Measurements from ENCODE around the gene SPACA7. TPM values are rescaled to one million over a fixed set of nuclear protein-coding genes. Genes with fewer than 3 reads are reported as not detected.

SPACA7 gene
- total and polyA plus RNA-seq, 10 of the 15 experiments (the other 5 are each of a cell fraction or from before 2014, with no cell fraction given) = not detected

- SMC1A ChIA-PET (ENCODE audit: uncharacterized antibody, unreplicated experiment) = no interaction called here
- no peak overlapping the region for H3K9ac ChIP-seq (ENCODE audit: control insufficient read depth, insufficient read depth, low read length)
- no peaks in the 10 kb centered on the region for H3K79me2 ChIP-seq (ENCODE audit: control insufficient read depth, insufficient read depth, low read length)
- POLR2A ChIA-PET = no interaction called here
- H3K4me3 ChIP-seq = no peak overlapping the region
- no peak overlapping the region for H3K4me2 ChIP-seq (ENCODE audit: control insufficient read depth, insufficient read depth)
- H3K27ac ChIP-seq (ENCODE audit: control insufficient read depth, insufficient read depth) = no peak overlapping the region
- intact Hi-C loops (cut with micrococcal nuclease; ENCODE audit: unreplicated experiment) = no loop called here
- H3K4me1 ChIP-seq (ENCODE audit: control insufficient read depth, insufficient read depth, low read length) = no peaks in the 10 kb centered on the region
- CTCF ChIA-PET = no interaction called here
- DNase-seq (ENCODE audit: low read depth, low spot score) = no peak
- BruUV-seq (replicated peaks) = no TSS peak
- WGBS (ENCODE audit: insufficient coverage, insufficient replicate concordance, low lambda C conversion rate, missing lambda C conversion rate) = 0% methylated on average over 2 of the region's 2 CpGs
- RAD21 ChIA-PET (ENCODE audit: unreplicated experiment) = no interaction called here
- in situ Hi-C loops (cut with MboI) = loop anchor here (25.0 kb wide), 1 partner anchor 1351 kb away; no protein-coding TSS in a partner anchor
- H2AFZ ChIP-seq (ENCODE audit: control insufficient read depth, low read depth, low read length) = no peak overlapping the region
- ATAC-seq = no peak
- H3K27me3 ChIP-seq (replicated peaks in 1 of 2; ENCODE audit: control insufficient read depth in 2 of 2, insufficient read depth in 2 of 2, low read length in 1 of 2) = no peaks in the 10 kb centered on the region
- no peak for FAIRE-seq
- no peaks in the 10 kb centered on the region for H3K36me3 ChIP-seq (ENCODE audit: control insufficient read depth in 2 of 2, insufficient read depth in 2 of 2, low read length in 1 of 2)
- no peaks in the 10 kb centered on the region for H3K9me3 ChIP-seq (replicated peaks; ENCODE audit: control insufficient read depth, insufficient read depth, low read length)
- TF ChIP-seq, protein P1, sequence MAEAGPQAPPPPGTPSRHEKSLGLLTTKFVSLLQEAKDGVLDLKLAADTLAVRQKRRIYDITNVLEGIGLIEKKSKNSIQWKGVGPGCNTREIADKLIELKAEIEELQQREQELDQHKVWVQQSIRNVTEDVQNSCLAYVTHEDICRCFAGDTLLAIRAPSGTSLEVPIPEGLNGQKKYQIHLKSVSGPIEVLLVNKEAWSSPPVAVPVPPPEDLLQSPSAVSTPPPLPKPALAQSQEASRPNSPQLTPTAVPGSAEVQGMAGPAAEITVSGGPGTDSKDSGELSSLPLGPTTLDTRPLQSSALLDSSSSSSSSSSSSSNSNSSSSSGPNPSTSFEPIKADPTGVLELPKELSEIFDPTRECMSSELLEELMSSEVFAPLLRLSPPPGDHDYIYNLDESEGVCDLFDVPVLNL (IDR thresholded peaks at IDR 0.05; ENCODE audit: low read depth, low read length) = no peak
- TF ChIP-seq YY1 (IDR thresholded peaks at IDR 0.05; ENCODE audit: low read depth, low read length) = no peak
- TF ChIP-seq BCL11A (IDR thresholded peaks at IDR 0.05; ENCODE audit: low read depth, low read length) = no peak
- TF ChIP-seq RB1 (IDR thresholded peaks at IDR 0.05; ENCODE audit: borderline replicate concordance) = no peak
- TF ChIP-seq STAT3 (IDR thresholded peaks at IDR 0.05; ENCODE audit: low read depth, low read length) = no peak
- no peak for TF ChIP-seq SIN3A (IDR thresholded peaks at IDR 0.05; ENCODE audit: low read depth, low read length)
- no peak for TF ChIP-seq TCF12 (IDR thresholded peaks at IDR 0.05; ENCODE audit: low read depth, low read length)
- no peak for TF ChIP-seq ELK1 (IDR thresholded peaks at IDR 0.05; ENCODE audit: low read depth, low read length)
- no peak for TF ChIP-seq FOXM1 (IDR thresholded peaks at IDR 0.05; ENCODE audit: low read depth, low read length)
- no peak for TF ChIP-seq POLR2A (IDR thresholded peaks at IDR 0.05; ENCODE audit: low read depth, low read length)
- no peak for TF ChIP-seq CREB1 (IDR thresholded peaks at IDR 0.05; ENCODE audit: low read depth)
- no peak for TF ChIP-seq REST (IDR thresholded peaks at IDR 0.05; ENCODE audit: low read depth, low read length)
- TF ChIP-seq, protein P2, sequence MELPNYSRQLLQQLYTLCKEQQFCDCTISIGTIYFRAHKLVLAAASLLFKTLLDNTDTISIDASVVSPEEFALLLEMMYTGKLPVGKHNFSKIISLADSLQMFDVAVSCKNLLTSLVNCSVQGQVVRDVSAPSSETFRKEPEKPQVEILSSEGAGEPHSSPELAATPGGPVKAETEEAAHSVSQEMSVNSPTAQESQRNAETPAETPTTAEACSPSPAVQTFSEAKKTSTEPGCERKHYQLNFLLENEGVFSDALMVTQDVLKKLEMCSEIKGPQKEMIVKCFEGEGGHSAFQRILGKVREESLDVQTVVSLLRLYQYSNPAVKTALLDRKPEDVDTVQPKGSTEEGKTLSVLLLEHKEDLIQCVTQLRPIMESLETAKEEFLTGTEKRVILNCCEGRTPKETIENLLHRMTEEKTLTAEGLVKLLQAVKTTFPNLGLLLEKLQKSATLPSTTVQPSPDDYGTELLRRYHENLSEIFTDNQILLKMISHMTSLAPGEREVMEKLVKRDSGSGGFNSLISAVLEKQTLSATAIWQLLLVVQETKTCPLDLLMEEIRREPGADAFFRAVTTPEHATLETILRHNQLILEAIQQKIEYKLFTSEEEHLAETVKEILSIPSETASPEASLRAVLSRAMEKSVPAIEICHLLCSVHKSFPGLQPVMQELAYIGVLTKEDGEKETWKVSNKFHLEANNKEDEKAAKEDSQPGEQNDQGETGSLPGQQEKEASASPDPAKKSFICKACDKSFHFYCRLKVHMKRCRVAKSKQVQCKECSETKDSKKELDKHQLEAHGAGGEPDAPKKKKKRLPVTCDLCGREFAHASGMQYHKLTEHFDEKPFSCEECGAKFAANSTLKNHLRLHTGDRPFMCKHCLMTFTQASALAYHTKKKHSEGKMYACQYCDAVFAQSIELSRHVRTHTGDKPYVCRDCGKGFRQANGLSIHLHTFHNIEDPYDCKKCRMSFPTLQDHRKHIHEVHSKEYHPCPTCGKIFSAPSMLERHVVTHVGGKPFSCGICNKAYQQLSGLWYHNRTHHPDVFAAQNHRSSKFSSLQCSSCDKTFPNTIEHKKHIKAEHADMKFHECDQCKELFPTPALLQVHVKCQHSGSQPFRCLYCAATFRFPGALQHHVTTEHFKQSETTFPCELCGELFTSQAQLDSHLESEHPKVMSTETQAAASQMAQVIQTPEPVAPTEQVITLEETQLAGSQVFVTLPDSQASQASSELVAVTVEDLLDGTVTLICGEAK (IDR thresholded peaks at IDR 0.05; ENCODE audit: borderline replicate concordance) = no peak
- TF ChIP-seq HCFC1 (IDR thresholded peaks at IDR 0.05; ENCODE audit: low read length) = no peak
- TF ChIP-seq, protein P3, sequence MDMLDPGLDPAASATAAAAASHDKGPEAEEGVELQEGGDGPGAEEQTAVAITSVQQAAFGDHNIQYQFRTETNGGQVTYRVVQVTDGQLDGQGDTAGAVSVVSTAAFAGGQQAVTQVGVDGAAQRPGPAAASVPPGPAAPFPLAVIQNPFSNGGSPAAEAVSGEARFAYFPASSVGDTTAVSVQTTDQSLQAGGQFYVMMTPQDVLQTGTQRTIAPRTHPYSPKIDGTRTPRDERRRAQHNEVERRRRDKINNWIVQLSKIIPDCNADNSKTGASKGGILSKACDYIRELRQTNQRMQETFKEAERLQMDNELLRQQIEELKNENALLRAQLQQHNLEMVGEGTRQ (IDR thresholded peaks at IDR 0.05; ENCODE audit: borderline replicate concordance, low read depth, low read length) = no peak
- no peaks in the 10 kb centered on the region for H4K20me1 ChIP-seq (ENCODE audit: control insufficient read depth, insufficient read depth)
Observed at GRCh38 chr13:112438515-112438914, 62.4 kb downstream of the SPACA7 start.
